MCF 10A (cell line): ENCODE measurements around the gene PCBD2. TPM values are rescaled to one million over a fixed set of nuclear protein-coding genes. Genes with fewer than 3 reads are reported as not detected.

Source experiments
- BruUV-seq: library from RNA; stranded (reverse); fragments of 400-500 nt; replicated peaks from 2 replicates; lab custom pipeline; 2021; lab: Mats Ljungman, UMichigan
- CTCF ChIA-PET: fragments of 300-600 bp; sonication (Branson Sonifier 250); formaldehyde crosslinking; extraction: SDS; loops from one replicate; lab custom pipeline; 2021; ENCODE audit warnings: antibody characterized with exemption, inconsistent platforms; lab: Yijun Ruan, JAX
- POLR2A ChIA-PET: fragments of 300-600, 350-650 bp; sonication (Branson Sonifier 250); formaldehyde crosslinking; extraction: SDS; loops from one replicate; lab custom pipeline; 2020; ENCODE audit warnings: antibody characterized with exemption, inconsistent platforms; lab: Yijun Ruan, JAX
- DNase-seq: peaks from one replicate; pipeline ENCODE4 v3.0.0-alpha.2; 2018; ENCODE audit not compliant: unreplicated experiment
- H3K27ac Mint-ChIP-seq: one replicate; pipeline ENCODE4 v1.8.0; 2022; ENCODE audit warnings: mild to moderate bottlenecking, low read depth, mixed read lengths; ENCODE audit not compliant: unreplicated experiment
- H3K27me3 Mint-ChIP-seq: one replicate; pipeline ENCODE4 v1.8.0; 2022; ENCODE audit warnings: mixed read lengths; ENCODE audit not compliant: insufficient read depth, unreplicated experiment
- H3K36me3 Mint-ChIP-seq: one replicate; pipeline ENCODE4 v1.8.0; 2022; ENCODE audit warnings: mild to moderate bottlenecking, moderate library complexity, mixed read lengths; ENCODE audit not compliant: insufficient read depth, unreplicated experiment
- H3K4me1 Mint-ChIP-seq: one replicate; pipeline ENCODE4 v1.8.0; 2022; ENCODE audit warnings: mixed read lengths; ENCODE audit not compliant: insufficient read depth, unreplicated experiment
- H3K4me3 Mint-ChIP-seq: one replicate; pipeline ENCODE4 v1.8.0; 2022; ENCODE audit warnings: mild to moderate bottlenecking, moderate library complexity, mixed read lengths; ENCODE audit not compliant: unreplicated experiment
- H3K9me3 Mint-ChIP-seq: one replicate; pipeline ENCODE4 v1.8.0; 2022; ENCODE audit warnings: mixed read lengths; ENCODE audit not compliant: unreplicated experiment
- intact Hi-C: fragments of 100-400 bp; cut with micrococcal nuclease; formaldehyde crosslinking; loops from 2 replicates; pipeline ENCODE4 v1.14.1; 2022
- total RNA-seq: library from RNA; stranded (reverse); gene quantifications from 2 replicates; pipeline ENCODE4 v1.2.3, GENCODE V29; 2022
- TF ChIP-seq, protein P1 (sequence below): fragments of 200-600 bp; IDR thresholded peaks from one replicate; pipeline ENCODE4 v1.8.0; 2022; ENCODE audit warnings: antibody characterized with exemption, mild to moderate bottlenecking; ENCODE audit not compliant: unreplicated experiment

Gene PCBD2
- total RNA-seq, 1 experiment from 2014 or later: 27.3 TPM

DNA sequence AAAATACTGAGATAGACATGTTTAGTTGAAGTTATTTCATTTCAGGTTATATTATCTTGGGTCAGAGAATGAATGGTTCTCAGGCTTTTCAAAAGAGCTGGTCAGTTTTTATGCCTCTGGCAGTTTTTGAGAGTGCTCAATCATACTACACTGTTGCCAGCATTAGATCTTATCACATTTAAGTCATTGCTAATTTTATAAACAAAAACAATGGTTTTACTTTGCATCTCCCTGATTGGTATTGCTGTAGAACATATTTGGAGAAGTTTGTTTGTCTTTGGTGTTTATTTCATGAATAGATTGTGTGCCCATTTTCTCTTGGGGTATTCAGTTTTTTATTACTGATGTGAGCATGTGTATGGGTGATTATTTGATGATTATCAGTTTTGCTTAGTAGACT, 64.2 kb downstream of the PCBD2 start:
- POLR2A ChIA-PET: interaction anchor here (0.6 to 1.7 kb wide), 2 partner anchors 53 to 91 kb away, joined by 4 to 5 read pairs; no protein-coding TSS in a partner anchor
- CTCF ChIA-PET: no interaction called here
- no peaks in the 10 kb centered on the region for H3K4me1 Mint-ChIP-seq
- no peak overlapping the region for H3K27ac Mint-ChIP-seq
- peaks cover 44% of the 10 kb centered on the region for H3K36me3 Mint-ChIP-seq
- BruUV-seq: no TSS peak
- TF ChIP-seq, protein P1, sequence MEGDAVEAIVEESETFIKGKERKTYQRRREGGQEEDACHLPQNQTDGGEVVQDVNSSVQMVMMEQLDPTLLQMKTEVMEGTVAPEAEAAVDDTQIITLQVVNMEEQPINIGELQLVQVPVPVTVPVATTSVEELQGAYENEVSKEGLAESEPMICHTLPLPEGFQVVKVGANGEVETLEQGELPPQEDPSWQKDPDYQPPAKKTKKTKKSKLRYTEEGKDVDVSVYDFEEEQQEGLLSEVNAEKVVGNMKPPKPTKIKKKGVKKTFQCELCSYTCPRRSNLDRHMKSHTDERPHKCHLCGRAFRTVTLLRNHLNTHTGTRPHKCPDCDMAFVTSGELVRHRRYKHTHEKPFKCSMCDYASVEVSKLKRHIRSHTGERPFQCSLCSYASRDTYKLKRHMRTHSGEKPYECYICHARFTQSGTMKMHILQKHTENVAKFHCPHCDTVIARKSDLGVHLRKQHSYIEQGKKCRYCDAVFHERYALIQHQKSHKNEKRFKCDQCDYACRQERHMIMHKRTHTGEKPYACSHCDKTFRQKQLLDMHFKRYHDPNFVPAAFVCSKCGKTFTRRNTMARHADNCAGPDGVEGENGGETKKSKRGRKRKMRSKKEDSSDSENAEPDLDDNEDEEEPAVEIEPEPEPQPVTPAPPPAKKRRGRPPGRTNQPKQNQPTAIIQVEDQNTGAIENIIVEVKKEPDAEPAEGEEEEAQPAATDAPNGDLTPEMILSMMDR: no peak
- no peaks in the 10 kb centered on the region for H3K27me3 Mint-ChIP-seq
- intact Hi-C loops: no loop called here
- no peak for DNase-seq
- no peaks in the 10 kb centered on the region for H3K9me3 Mint-ChIP-seq
- H3K4me3 Mint-ChIP-seq: no peak overlapping the region

DNA sequence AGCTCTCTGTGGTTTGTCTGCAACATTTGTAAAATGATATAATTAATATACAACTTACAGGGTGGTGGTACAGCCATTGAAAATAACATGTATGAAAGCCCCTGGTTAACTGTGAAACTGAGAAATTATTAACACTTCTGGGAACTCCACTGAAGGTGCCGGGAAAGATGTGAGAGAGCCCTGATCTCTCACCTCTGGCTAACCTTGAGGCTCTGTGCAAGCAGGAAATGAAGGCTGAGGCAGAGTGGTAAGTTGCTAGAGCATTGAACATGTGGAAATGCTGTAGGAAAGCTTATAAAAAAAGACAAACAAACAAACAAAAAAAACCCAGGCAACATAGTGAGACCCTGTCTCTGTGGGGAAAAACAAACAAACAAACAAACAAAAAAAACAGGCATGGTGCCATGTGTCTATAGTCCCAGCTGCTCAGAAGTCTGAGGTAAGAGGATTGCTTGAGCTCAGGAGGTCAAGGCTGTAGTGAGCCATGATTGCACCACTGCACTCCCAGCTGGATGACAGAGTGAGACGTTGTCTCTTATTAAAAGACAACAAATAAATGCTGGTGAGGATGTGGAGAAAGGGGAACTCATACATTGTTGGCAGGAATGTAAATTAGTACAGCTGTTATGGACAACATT, 70.3 kb downstream of the PCBD2 start:
- TF ChIP-seq, protein P1: no peak
- H3K4me1 Mint-ChIP-seq: peaks cover 6% of the 10 kb centered on the region
- no peak overlapping the region for H3K27ac Mint-ChIP-seq
- peak; percentile 20 for DNase-seq
- peaks cover 15% of the 10 kb centered on the region for H3K9me3 Mint-ChIP-seq
- intact Hi-C loops: no loop called here
- POLR2A ChIA-PET: interaction anchor here (0.8 kb wide), 1 partner anchor 11 kb away, joined by 4 read pairs; no protein-coding TSS in a partner anchor
- no peak overlapping the region for H3K4me3 Mint-ChIP-seq
- peaks cover 10% of the 10 kb centered on the region for H3K36me3 Mint-ChIP-seq
- BruUV-seq: no TSS peak
- CTCF ChIA-PET: interaction anchor here (0.6 kb wide), 1 partner anchor 9 kb away, joined by 3 read pairs; no protein-coding TSS in a partner anchor
- H3K27me3 Mint-ChIP-seq: no peaks in the 10 kb centered on the region

DNA sequence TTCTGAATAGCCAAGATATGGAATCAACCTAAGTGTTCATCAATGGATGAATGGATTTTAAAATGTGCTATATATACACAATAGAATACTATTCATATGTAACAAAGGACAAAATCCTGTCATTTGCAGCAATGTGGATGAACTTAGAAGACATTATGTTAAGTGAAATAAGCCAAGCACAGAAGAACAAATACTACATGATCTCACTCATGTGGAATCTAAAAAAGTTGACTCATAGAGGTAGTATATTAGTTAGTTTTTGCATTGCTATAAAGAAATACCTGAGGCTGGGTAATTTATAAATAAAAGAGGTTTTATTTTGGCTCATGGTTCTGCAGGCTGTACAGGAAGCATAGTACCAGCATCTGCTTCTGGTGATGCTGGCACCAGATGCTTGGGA, 70.9 kb downstream of the PCBD2 start:
- no peak overlapping the region for H3K4me3 Mint-ChIP-seq
- peaks cover 6% of the 10 kb centered on the region for H3K4me1 Mint-ChIP-seq
- ChIA-PET CTCF (no interaction called here), POLR2A (interaction anchor here (0.8 kb wide), 1 partner anchor 12 kb away, joined by 4 read pairs; no protein-coding TSS in a partner anchor)
- peaks cover 7% of the 10 kb centered on the region for H3K36me3 Mint-ChIP-seq
- DNase-seq: no peak
- TF ChIP-seq, protein P1: no peak
- no peak overlapping the region for H3K27ac Mint-ChIP-seq
- no TSS peak for BruUV-seq
- H3K27me3 Mint-ChIP-seq: no peaks in the 10 kb centered on the region
- intact Hi-C loops: no loop called here
- H3K9me3 Mint-ChIP-seq: peaks cover 18% of the 10 kb centered on the region

DNA sequence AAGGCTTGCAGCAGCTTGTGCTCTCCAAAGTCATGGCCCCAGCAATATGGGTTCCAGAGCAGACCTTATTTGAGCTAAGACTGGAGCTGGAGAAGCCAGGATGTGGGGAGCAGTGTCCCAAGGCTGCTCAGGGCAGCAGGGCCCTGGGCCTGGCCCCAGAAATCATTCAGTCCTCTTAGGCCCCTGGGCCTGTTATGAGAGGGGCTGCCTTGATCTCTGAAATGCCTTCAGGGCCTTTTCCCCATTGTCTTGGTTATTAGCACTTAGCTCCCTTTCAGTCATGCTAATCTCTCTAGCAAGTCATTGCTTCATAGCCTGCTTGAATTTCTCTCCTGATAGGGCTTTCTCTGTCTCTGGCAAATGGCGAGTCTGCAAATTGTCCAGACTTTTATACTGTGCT, 71.9 kb downstream of the PCBD2 start:
- no peak overlapping the region for H3K4me3 Mint-ChIP-seq
- H3K9me3 Mint-ChIP-seq: peaks cover 28% of the 10 kb centered on the region

More for the DNA sequence above, 71.9 kb downstream of the PCBD2 start:
- intact Hi-C loops: no loop called here
- CTCF ChIA-PET: interaction anchor here (0.6 to 1.1 kb wide), 4 partner anchors 43 to 214 kb away, joined by 3 read pairs; no protein-coding TSS in a partner anchor
- TF ChIP-seq, protein P1: no peak
- no peaks in the 10 kb centered on the region for H3K27me3 Mint-ChIP-seq
- POLR2A ChIA-PET: interaction anchor here (1.5 kb wide), 1 partner anchor 11 kb away, joined by 4 read pairs; no protein-coding TSS in a partner anchor
- peaks cover 6% of the 10 kb centered on the region for H3K4me1 Mint-ChIP-seq
- peaks cover 7% of the 10 kb centered on the region for H3K36me3 Mint-ChIP-seq
- DNase-seq: no peak
- no TSS peak for BruUV-seq
- H3K27ac Mint-ChIP-seq: no peak overlapping the region
